Measurements from ENCODE around the gene SGTA.
"Not testable (repeated sequence)": the region's sequence is repeated elsewhere in the genome, so short reads cannot be mapped to it uniquely, and the experiment has no call there.

GRCh38 chr19:2817237-2817829, 34.3 kb upstream of the SGTA start:
- TF ChIP-seq HNF4G (IDR thresholded peaks at IDR 0.05); CTCF (IDR thresholded peaks at IDR 0.05; ENCODE audit: low read depth, low read length, missing input control); EGR1 (IDR thresholded peaks at IDR 0.05; ENCODE audit: low read depth in 2 of 2); SP1 (IDR thresholded peaks at IDR 0.05); MAX (IDR thresholded peaks at IDR 0.05); TAF1 (conservative IDR thresholded peaks at IDR 0.05); YY1 (IDR thresholded peaks at IDR 0.05): not testable (repeated sequence)
